NCI-H82 (cell line): ENCODE data around the gene DQX1.
A peak's percentile ranks its signal among the peaks of the same experiment; 100 is the strongest.
"Not testable (repeated sequence)": the region's sequence is repeated elsewhere in the genome, so short reads cannot be mapped to it uniquely, and the experiment has no call there.

Source experiments
- DNase-seq: peaks from one replicate; lab custom pipeline; 2025; lab: John Stamatoyannopoulos, UW

Gene DQX1, protein sequence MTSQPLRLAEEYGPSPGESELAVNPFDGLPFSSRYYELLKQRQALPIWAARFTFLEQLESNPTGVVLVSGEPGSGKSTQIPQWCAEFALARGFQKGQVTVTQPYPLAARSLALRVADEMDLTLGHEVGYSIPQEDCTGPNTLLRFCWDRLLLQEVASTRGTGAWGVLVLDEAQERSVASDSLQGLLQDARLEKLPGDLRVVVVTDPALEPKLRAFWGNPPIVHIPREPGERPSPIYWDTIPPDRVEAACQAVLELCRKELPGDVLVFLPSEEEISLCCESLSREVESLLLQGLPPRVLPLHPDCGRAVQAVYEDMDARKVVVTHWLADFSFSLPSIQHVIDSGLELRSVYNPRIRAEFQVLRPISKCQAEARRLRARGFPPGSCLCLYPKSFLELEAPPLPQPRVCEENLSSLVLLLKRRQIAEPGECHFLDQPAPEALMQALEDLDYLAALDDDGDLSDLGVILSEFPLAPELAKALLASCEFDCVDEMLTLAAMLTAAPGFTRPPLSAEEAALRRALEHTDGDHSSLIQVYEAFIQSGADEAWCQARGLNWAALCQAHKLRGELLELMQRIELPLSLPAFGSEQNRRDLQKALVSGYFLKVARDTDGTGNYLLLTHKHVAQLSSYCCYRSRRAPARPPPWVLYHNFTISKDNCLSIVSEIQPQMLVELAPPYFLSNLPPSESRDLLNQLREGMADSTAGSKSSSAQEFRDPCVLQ

GRCh38 chr2:74525717-74526648 is at the start of gene DQX1:
Gene DQX1, minus strand, starts transcription at chr2:74526231. Its CDS starts 502 bp downstream, at chr2:74525729.
- DNase-seq: peak; percentile 75

GRCh38 chr2:74575320-74575719 is 49.3 kb upstream of the DQX1 start:
- peak; percentile 83 for DNase-seq

DNA sequence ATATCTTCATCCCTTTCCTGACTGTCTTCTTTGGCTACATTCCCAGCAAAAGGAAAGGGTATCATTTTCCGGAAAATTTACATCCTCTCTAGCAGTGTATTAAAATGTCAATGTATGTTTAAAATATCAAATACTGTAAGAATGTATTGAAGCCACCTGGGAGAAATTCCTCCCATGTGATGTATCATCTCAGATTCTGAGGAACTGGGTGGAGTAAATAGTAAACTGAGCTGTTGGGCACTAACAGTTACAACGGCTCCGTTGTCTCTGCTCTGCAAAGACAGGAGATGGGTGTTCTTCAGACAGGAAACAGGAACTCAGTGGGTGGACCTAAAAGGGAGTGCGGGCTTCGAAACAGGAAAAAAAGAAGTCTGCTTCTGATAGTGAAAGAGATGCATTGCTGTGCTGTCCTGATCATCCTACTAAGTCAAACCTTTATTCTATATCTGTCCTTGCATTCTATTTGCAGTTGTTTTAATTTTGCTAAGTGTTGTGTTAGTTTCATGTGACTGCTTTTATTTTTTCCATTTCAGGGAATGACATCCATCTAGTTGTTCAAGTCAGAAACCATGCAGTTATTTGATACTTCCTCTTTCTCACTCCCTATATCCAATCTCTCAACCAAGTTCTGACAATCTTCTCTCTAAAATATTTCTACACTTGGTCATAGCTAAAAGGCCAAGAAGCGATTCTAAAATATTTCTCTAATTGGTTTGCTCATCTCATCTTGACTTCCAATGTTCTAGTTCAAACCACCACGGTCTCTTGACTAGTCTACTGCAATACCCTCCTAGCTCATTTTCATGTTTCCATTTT is 47.9 kb upstream of the DQX1 start:
- no peak for DNase-seq

GRCh38 chr2:74572178-74572925 is 46.3 kb upstream of the DQX1 start:
- no peak for DNase-seq

DNA sequence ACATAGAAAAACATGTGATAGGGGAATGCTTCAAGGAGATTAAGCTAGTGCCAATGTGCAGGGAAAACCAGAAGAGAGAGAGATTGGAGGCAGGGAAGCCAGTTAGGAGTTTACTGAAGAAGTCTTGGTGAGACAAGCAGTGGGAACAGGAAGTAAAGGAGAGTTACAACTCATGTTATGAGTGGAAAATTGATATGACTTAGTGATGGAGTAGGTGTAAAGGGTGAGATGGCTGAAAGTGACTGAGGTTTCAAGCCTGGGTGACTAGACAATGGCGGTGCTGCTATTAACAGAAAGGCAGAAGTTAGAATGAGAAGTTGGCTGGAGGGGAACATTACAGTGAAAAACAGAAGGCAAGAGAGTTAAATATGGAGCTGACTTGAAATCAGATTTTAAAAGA is 45.0 kb upstream of the DQX1 start:
- DNase-seq: no peak

GRCh38 chr2:74569686-74570085 is 43.7 kb upstream of the DQX1 start:
- DNase-seq: no peak

GRCh38 chr2:74567881-74568280 is 41.9 kb upstream of the DQX1 start:
- no peak for DNase-seq

- no peak for DNase-seq
Measured at GRCh38 chr2:74566754-74567085, 40.7 kb upstream of the DQX1 start.

DNA sequence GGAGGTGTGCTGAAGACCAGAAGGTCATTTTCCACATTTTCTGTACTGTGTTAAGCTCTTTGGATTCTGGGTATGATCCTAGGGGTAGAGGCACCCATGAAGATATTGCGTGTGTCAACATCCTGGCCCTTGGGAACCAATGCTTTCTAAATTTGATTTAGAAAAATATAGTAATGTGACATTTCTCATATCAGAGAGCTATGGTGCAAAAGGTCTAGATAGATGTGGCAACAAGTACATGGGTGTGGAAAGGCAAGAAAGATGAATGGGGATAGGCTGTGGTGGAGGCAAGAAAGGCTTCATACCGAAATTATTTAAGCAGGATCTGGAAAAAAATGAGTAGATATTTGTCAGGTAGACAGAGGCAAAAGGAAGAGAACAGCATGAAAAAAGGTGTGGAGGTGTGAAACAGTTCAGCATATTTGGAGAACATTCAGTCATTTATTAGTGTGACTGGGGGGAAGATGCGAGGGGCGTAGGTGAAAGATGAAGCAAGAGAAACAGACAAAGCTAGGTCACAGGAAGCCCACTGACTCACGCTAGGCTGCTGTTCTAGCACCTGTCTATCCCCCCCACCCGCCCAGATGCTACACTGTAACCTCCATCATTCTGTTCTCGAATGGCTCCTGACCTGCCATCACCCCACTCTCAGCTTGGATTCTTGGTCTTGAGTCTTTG is 40.2 kb upstream of the DQX1 start:
- DNase-seq: no peak

DNA sequence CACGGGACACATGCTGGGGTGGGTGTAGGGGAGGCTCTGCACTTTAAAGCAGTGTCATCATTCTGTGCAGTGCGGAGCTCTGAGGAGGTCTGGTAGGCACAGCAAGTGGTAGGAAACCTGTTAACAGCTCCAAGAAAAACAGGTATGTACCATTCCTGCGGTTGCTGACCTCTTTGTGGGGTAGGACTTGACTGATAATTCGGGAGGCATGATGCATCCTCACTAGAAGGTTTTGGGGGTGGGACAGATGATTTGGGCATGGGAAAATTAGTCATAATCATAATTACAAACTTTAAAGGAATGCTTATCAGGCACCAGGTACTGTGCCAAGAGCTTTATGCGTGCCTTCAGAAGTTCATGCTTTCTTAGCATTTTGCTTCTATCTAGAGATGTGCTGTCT is 38.2 kb upstream of the DQX1 start:
- DNase-seq: no peak

- no peak for DNase-seq
Measured at GRCh38 chr2:74562126-74562775, 36.2 kb upstream of the DQX1 start.

DNA sequence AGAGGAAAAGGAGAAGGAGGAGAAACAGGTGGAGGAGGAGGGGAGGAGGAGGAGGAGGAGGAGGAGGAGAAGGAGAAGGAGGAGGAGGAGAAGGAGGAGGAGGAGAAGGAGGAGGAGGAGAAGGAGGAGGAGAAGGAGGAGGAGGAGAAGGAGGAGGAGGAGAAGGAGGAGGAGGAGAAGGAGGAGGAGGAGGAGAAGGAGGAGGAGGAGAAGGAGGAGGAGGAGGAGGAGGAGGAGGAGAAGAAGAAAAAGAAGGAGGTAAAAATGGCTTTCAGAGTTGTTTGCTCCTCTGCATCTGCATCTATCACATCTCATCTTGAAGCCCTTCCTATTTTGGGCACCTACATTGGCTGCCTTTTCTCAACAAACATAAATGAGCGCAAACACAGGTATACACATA is 35.0 kb upstream of the DQX1 start:
- DNase-seq: not testable (repeated sequence)

- no peak for DNase-seq
Measured at GRCh38 chr2:74560591-74560990, 34.6 kb upstream of the DQX1 start.

- no peak for DNase-seq
Measured at GRCh38 chr2:74559912-74560311, 33.9 kb upstream of the DQX1 start.

DNA sequence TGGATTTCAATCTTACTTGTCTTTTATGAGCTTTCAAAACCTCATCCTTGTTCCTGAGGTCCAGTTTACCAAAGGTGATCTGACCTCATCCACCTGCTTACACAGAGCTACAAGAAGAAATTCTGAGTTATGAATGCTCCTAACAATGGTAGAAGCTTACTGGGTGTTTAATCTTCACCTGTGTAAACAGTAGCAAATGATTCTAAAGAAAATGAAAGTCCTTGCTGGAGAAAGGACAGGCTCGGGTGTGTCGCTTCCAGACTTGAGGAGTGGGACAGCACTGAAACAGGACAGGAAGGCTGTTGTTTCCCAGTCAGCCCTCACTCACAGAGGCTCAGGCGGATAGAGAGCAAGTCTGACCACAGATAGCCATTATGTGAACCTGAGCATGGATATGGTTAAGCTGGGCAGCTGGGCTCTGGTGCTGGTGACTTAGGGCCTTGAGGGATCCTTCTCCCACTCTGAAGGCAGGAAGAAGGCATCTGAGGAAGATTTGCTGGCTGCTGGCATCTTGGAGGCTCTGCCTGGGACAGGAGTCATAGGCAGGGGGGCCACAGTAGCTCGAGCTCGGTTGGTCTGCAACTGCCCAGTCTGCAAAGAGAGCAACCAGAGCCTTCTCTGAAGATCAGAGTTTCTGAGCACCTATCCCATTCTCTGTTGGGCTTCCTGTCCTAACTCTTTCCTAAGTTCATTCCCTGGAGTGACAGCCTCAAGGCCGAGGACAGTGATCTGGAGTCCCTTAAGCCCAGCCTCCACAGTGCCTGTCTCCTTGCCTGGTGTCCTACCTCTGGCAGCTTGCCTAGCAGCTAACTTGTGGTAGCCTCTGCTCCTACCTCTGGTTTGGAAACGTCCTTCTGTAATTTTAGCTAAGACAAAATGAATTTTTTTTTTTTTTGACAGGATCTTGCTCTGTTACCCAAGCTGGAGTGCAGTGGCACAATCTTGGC is 32.5 kb upstream of the DQX1 start:
- no peak for DNase-seq

DNA sequence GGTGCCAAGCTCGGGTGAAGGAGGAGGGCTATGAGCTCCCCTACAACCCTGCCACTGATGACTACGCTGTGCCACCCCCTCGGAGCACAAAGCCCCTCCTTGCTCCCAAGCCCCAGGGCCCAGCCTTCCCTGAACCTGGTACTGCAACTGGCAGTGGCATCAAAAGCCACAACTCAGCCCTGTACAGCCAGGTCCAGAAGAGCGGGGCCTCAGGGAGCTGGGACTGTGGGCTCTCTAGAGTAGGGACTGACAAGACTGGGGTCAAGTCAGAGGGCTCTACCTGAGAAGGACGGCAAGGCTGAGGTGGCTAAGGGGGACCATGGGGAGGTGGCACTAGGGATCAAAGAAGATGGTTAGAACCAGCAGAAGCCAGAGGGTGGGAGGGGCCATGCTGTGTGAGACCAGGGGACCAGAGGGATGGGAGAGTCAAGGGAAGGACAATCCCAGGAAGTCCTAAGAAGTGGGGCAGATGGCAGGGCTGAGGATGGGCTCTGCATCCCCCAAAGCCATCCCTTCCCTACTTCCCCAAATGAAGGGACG is 30.9 kb upstream of the DQX1 start:
- DNase-seq: no peak

- DNase-seq: no peak
Measured at GRCh38 chr2:74556159-74556558, 30.1 kb upstream of the DQX1 start.

- no peak for DNase-seq
Measured at GRCh38 chr2:74555610-74556103, 29.6 kb upstream of the DQX1 start.
